Globus pallidus (tissue), 1 donor: ENCODE measurements around the gene TRIM73.
"Not testable (repeated sequence)": the region's sequence is repeated elsewhere in the genome, so short reads cannot be mapped to it uniquely, and the experiment has no call there.

ENCODE experiments used
- DNase-seq: peaks from one replicate; pipeline ENCODE4 v3.0.0-alpha.2; 2015; ENCODE audit warnings: low spot score

The TRIM73 gene

DNA sequence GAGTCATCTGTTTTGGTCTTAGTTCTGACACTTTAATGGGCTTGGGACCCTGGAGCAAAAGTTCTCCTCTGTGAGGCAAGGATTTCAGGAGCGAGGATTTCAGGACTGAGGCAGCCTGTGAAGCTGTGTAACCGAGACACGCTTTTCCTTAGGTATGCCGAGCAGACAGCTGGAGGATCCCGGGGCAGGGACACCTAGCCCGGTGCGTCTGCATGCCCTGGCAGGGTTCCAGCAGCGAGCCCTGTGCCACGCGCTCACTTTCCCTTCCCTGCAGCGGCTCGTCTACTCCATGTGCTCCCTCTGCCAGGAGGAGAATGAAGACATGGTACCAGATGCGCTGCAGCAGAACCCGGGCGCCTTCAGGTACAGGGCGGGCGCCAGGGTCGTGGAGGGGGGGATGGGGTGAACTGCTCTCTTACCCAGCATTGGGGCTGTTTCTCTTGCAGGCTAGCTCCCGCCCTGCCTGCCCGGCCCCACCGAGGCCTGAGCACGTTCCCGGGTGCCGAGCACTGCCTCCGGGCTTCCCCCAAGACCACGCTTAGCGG is 20.5 kb downstream of the TRIM73 start:
- DNase-seq, result not testable (repeated sequence)

DNA sequence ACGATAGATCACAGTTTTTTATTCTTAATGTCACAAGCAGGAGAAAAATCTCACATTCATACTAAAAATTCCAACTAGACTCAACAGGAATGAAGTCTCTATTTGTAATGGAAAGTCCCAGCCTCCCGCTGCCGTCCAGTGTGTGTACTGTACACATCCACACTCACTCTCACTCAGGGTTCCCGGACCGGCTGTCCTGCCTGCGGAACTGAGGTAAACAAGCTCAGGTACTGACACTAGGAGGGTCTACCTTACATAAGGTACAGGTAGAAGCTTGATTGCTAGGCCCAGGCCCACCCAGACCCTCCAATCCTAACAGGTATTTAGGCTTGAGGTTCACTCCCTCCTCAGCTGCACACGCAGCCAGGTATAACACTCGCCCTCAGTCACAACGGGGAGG is 21.4 kb downstream of the TRIM73 start:
- not testable (repeated sequence) for DNase-seq

DNA sequence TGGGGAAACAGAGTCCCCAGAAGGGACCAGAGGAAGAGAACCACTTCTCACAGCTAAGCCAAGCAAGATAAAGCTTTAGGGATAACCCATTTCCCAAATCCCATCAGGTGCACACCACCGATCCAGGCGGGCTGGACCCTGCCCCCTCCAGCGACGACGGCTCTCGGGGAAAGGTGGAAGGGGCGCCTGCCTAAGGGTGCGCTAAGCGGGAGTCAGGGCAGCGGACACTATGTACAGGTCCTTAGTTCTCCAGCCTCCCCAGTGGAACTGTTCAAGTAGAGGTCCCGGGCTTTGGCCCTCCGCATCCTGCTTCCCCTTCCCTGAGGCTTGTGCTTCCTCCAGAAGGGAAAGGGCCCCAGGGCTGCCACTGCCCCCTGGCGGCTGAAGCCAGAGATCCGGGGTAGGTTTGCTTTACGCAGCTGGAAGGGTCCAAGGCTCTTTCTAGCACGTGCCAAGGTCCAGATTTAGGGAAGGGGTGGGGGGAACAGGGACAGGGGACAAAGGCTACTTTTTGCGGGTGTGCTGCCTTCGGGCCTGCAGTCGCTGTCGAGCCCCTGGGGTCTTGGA is 22.9 kb downstream of the TRIM73 start:
- not testable (repeated sequence) for DNase-seq

DNA sequence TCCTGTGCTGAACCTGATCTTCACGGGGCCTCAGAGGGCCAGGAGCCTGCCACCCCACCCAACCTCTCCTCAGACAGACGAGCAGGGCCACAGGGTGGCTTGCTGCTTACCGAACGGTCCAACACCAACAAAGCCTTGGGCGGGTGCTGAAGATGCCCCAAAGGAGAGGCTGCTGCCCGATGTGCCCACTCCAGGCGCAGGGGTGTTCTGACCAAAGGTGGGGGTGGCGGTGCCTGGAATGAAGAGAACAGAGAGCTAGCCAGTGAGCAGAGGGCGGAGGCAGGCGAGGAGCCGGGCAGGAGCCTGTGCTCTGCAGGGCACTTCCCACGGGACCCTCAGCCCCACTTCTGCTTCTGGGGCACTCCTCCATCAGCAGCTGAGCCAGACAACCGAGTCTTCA is 23.8 kb downstream of the TRIM73 start:
- not testable (repeated sequence) for DNase-seq

DNA sequence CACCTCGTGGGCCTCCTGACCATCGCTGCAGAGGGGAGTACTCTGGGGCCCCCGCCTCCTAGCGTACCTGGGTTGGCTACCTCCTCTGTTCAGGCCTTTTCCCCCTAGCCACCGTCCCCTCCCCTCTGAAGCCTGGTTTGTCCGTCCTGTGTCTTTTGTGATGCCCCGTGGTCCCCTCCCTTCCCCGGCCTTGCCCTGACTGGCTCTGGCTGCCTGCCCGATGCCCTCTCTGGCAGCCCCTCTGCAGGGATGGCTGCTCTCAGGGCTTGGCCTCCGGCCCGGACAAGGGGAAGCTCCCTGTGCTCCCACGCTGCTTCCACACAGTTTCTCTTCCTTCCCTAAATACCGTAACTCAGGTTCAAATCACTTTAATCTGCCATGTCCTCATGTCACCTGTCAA is 24.3 kb downstream of the TRIM73 start:
- DNase-seq, result peak; percentile 1

DNA sequence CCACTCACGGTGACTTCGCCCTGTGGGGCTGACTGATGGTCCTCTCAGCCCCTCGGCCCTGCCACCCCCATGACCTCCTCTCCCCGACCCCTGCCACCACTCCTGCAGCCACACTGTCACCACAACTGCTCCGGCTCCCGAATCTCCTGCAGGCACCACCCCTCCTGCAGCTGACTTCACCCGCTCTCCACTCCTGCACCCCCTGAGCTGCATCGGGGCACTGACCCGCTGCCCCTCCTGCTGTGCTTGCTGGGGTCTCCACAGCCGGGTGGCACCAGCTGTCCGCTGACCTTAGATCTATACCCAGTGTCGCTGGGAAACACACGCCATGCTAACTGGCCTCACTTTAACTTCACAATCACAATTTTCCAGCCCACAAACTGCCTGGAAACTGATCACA is 24.7 kb downstream of the TRIM73 start:
- DNase-seq, result not testable (repeated sequence)

DNA sequence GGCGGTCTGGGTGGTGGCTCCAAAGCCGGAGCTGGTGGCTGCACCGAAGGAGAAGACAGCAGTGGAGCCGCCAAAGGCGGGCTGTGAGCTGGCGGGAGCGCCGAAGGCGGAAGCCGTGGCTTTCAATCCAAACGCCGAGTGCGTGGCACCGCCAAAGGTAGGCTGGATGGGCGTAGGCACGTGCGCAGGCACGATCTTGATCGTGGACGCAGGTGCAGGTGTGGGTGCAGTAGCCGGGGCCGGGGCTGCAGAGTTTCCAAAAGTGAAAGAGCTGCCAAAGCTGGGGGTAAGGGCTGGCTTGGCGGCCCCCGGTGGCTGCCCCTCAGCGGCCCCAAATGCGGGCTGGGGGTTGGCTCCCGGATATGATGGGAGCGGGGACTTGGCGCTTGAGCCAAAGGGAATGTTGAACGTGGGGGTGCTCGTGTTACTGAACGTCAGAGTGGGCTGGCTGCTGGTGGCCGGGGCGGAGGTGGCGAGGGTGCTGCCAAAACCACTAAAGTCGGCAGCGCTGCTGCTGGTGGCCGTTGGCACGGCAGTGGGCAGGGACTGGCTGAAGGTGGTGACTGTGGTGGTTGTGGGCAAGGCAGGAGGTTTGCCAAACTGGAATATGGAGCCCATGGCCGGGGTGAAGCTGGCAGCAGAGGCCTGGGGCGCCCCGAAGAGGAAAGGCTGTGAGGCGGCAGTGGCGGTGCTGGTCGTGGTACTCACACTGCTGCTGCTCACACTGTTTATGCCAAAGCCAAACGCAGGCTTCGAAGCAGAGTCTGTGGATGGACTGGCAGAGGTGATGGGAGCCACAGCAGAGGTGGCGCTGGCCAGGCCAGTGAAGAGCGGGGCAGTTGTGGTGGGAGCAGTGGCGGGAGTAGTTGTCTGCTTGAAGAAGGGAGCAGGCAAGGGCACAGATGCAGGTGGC is 26.6 kb downstream of the TRIM73 start:
- not testable (repeated sequence) for DNase-seq

DNA sequence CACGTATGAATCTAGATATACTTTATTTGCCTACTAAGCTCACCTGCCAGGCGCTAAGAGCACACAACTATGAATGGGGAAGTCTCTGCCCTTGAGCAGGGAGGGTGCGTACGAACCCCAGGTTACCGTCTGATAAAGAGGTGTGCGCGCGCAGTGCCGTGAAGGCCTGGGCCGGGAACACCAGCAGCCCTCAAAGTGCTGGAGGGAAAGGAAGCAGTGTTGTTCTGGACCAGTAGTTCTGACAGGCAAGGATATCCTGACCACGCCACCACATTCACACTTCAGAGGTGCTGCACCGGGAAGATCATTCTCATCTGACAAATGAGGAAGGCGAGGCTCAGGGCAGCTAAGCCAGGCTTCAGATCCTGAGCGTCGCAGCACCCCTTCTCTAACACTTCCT is 28.1 kb downstream of the TRIM73 start:
- not testable (repeated sequence) for DNase-seq

DNA sequence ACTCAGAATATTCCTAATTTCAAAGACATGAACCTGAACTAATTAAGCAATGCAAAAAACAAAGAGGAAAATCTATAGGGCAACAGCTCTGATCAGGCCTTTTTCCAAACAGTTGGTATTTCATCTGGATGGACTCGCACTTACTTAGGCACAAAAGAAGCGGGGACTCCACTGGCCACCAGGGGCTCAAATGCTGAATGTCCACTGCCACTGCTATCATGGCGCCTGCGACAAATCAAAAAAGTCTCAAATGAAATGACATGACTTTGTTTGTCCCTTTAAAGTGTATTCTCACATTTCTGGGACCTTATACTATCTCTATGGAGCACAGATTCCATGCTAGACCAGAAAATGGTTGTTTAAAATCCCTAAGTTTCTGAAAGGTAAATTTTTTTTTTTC is 43.6 kb downstream of the TRIM73 start:
- not testable (repeated sequence) for DNase-seq

DNA sequence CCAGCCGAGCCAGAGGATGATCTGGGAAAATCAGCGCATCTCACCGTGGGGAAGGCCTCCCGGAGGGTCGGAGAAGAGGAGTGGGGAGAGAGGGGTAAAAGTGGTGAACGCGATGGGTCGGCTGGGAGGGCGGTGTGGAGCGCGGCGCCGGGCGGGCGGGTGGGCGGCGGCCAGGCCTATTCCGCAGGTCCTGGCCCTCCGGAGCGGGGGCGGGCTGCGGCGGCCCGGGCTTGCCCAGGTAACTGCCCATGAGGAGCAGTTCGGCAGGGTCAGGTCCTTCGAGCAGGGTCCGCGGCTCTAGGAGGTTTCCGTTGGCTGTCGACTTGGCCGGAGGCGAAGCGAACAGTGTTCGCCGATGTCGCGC is 46.7 kb downstream of the TRIM73 start:
- not testable (repeated sequence) for DNase-seq

DNA sequence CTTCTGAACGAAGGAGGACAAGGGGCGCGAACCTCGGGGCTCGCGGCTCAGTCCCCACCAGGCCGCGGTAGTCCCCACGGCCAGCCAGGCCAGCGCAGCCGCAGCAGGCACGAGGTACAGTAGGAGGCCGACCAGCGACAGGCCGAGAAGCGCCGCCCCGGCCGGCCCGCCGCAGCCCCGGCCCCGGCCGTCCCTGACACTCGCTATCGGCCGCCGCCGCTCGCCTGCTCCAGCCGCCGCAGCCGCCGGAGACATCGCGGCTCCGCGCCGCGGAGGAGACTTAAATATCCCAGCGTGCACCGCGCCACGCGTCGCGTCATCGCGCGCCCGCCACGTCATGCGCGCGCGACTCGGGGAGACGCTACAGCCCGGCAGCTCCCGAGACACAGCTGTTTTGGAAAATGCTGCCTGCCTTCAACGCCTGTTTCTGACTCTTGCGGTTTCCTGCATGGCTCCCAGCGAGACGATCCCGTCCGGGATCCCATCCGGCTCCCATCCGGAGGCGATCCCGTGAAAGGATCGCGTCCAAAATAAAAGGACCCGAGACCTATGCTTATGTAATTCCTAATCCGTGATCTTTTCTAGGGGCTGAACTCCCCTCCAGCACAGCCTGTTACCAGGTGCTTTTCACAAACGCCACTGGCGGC is 47.2 kb downstream of the TRIM73 start:
- DNase-seq, result peak; percentile 25

DNA sequence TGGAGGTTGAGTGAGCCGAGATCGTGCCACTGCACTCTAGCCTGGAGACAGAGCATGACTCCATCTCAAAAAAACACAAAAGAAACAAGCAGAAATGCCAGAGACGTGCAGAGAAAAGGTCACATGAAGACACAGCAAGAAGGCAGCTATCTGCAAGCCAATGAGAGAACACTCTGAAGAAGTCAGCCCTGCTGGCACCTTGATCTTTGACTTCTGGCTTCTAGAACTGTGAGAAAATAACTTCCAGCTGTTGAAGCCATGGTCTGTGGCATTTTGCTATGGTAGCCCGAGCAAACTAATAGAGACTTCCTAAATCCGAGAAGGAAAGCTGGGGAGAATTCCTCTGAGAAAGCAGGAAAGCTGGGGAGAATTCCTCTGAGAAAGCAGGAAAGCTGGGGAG is 54.5 kb downstream of the TRIM73 start:
- not testable (repeated sequence) for DNase-seq

DNA sequence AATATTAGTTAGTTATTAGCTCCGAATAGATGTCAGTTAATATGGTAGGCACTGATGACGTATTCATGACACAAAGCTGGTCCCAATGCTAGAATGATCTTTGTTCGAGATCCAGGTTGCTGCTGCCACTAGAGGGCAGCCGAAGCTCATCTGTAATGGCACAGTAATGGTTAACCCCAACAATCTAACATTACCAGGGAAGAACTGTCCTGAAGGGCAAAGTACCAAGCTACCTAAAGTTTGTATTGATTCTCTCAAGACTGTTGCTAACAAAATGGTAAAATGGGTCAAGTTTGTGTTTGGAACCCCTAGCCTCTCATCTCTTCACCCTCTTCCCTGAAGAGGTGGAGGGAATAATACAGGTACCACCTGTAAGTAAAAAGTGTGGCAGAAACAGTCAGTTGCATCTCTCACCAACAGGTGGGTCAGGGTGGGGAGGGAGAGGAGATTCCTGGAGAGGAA is 57.1 kb downstream of the TRIM73 start:
- not testable (repeated sequence) for DNase-seq
